Psoas muscle (tissue), 8 donors: ENCODE measurements around the gene CASQ1. TPM values are rescaled to one million over a fixed set of nuclear protein-coding genes. Genes with fewer than 3 reads are reported as not detected.

Experiments used
- ATAC-seq, 4 donors: fragments of 200-7000 bp; cut with Tn5 transposase; one replicate each; pipeline ENCODE4 v1.9.1; 2020; ENCODE audit warnings: moderate library complexity in 3 of 4, mild to moderate bottlenecking in 2 of 4
- DNase-seq, 2 donors: peaks; one replicate each; pipeline ENCODE4 v3.0.0-alpha.2; 2020
- H3K27ac ChIP-seq: fragments of 200-600 bp; one replicate; pipeline ENCODE4 v1.8.0; 2022
- H3K27me3 ChIP-seq, 3 donors: fragments of 200-600 bp in 1 of 3; one replicate each; pipeline versions ENCODE4 v1.6.1 to v1.8.0; 2013 to 2022; ENCODE audit warnings: low read length in 2 of 3, mild to moderate bottlenecking in 2 of 3, moderate library complexity in 1 of 3; ENCODE audit not compliant: insufficient read depth in 3 of 3
- H3K36me3 ChIP-seq, 2 donors: fragments of 200-600 bp in 1 of 2; one replicate each; pipeline versions ENCODE4 v1.6.1 to v1.8.0; 2013 to 2022; ENCODE audit warnings: low read depth in 1 of 2, mild to moderate bottlenecking in 1 of 2, moderate library complexity in 1 of 2; ENCODE audit not compliant: insufficient read depth in 1 of 2
- H3K4me1 ChIP-seq: fragments of 200-600 bp; one replicate; pipeline ENCODE4 v1.8.0; 2022
- H3K4me3 ChIP-seq: fragments of 200-600 bp; one replicate; pipeline ENCODE4 v1.8.0; 2022; ENCODE audit warnings: mild to moderate bottlenecking
- H3K9me3 ChIP-seq: fragments of 200-600 bp; one replicate; pipeline ENCODE4 v1.8.0; 2022
- CTCF ChIP-seq: fragments of 200-600 bp; IDR thresholded peaks from one replicate; pipeline ENCODE4 v1.8.0; 2022; ENCODE audit warnings: antibody characterized with exemption
- WGBS, 3 donors: extraction: QIAGEN DNeasy Blood & Tissue Kit; methylation state at CpG; one replicate each; pipeline versions ENCODE4 v1.1.6 to v1.1.7; 2013; 5-methylcytosine and 5-hydroxymethylcytosine counted together
- intact Hi-C, 2 donors: fragments of 100-400 bp; cut with DNase I; formaldehyde crosslinking; loops; one replicate each; pipeline versions ENCODE4 v1.11.0 to v1.14.2; 2022
- polyA plus RNA-seq, 3 donors: library from polyadenylated mRNA; stranded (reverse); fragments of 200-250 nt; gene quantifications; one replicate each; pipeline ENCODE4 v1.2.3, GENCODE V29; 2013
- total RNA-seq, 4 donors: library from RNA; stranded (reverse); fragmentation: NEBNext Ultra II Directional in 2 of 4; extraction: Animal tissue kit (Norgen Biotek cat#: 25700) in 2 of 4; gene quantifications; one replicate each; pipeline versions ENCODE4 v1.2.1 to v1.2.4, GENCODE V29; 2021 to 2023
- donor health status: healthy with polysubstance abuse.
- donor health status: DM: no; HTN: no; CAD: no; lungs with moderate emphysema.
- donor health status: Bipolar disorder and iron deficiency.
- donor health status: healthy.
- donor health status: DM: yes; HTN: yes; CAD: no.
- donor health status: DM: no; HTN: no; CAD: no.
- donor health status: DM: no; HTN: no; CAD: no.
- donor health status: DM: yes; HTN: yes; CAD: no.

CASQ1 gene
- total and polyA plus RNA-seq, 7 donors: 171 to 903 (median 412) TPM

- Histone ChIP-seq H3K9me3 (no peaks in the 10 kb centered on the region), H3K27ac (peak overlapping the region; percentile 62), H3K36me3 (peaks cover 0 to 42% of the 10 kb centered on the region in 2 donors), H3K4me1 (peaks cover 61% of the 10 kb centered on the region), H3K4me3 (no peak overlapping the region), H3K27me3 (no peaks in the 10 kb centered on the region)
- no peak for ATAC-seq
- 91 to 100% (median 95%) methylated on average over 1 of the region's 1 CpG for whole genome bisulfite sequencing, 3 donors
- DNase-seq: no peak
- intact Hi-C loops: loop anchor here in 1 of 2 donors (5.0 kb wide), 1 partner anchor 143 kb away; no protein-coding TSS in a partner anchor
- TF ChIP-seq CTCF: no peak
These were observed 55.1 kb downstream of the CASQ1 start for GRCh38 chr1:160245434-160245833.

- Histone ChIP-seq H3K27me3 (no peaks in the 10 kb centered on the region), H3K36me3 (peaks cover 0 to 27% of the 10 kb centered on the region in 2 donors), H3K9me3 (no peaks in the 10 kb centered on the region), H3K27ac (peak overlapping the region; percentile 52), H3K4me1 (peaks cover 77% of the 10 kb centered on the region), H3K4me3 (no peak overlapping the region)
- peak in 1 of 4 donors; percentile 38 for ATAC-seq
- intact Hi-C loops: loop anchor here in 1 of 2 donors (5.0 kb wide), 1 partner anchor 145 kb away; no protein-coding TSS in a partner anchor
- 61 to 80% (median 61%) methylated on average over 1 of the region's 1 CpG for WGBS, 3 donors
- DNase-seq: no peak
- no peak for TF ChIP-seq CTCF
These were observed 56.7 kb downstream of the CASQ1 start for GRCh38 chr1:160247053-160247452.

- no peaks in the 10 kb centered on the region for H3K9me3 ChIP-seq
- DNase-seq: no peak
- no peaks in the 10 kb centered on the region for H3K27me3 ChIP-seq
- peaks cover 45% of the 10 kb centered on the region for H3K4me1 ChIP-seq
- peak; percentile 41 to 62 (median 51) for ATAC-seq
- no peak for TF ChIP-seq CTCF
- peaks cover 0 to 36% of the 10 kb centered on the region in 2 donors for H3K36me3 ChIP-seq
- no peak overlapping the region for H3K4me3 ChIP-seq
- intact Hi-C loops: loop anchor here in 1 of 2 donors (2.0 kb wide), 1 partner anchor 38 kb away; no protein-coding TSS in a partner anchor
- H3K27ac ChIP-seq: peak overlapping the region; percentile 58
These were observed 60.6 kb downstream of the CASQ1 start for GRCh38 chr1:160251011-160251410.

Other genes with a start within 250 kb of the CASQ1 start
- not detected for gene IGSF9, start 245.0 kb upstream of the CASQ1 start, total RNA-seq
- gene IGSF9, start 245.0 kb upstream of the CASQ1 start, polyA plus RNA-seq: under 1 TPM in 2 of 3 donors, not detected in 1; 0.01 TPM
- not detected for gene SLAMF9, start 236.3 kb upstream of the CASQ1 start, total RNA-seq
- not detected for gene SLAMF9, start 236.3 kb upstream of the CASQ1 start, polyA plus RNA-seq
- gene PIGM, start 158.6 kb upstream of the CASQ1 start, total RNA-seq: 1 to 10 TPM in 3 of 4 donors, under 1 TPM in 1; 0.84 to 1.5 (median 1.4) TPM
- gene PIGM, start 158.6 kb upstream of the CASQ1 start, polyA plus RNA-seq: 1 to 10 TPM in 2 of 3 donors, under 1 TPM in 1; 0.66 to 1.4 (median 1.3) TPM
- under 1 TPM in 2 of 4 donors, not detected in 2; 0.08 to 0.09 TPM for gene KCNJ10, start 120.4 kb upstream of the CASQ1 start, total RNA-seq
- under 1 TPM in 2 of 3 donors, not detected in 1; 0.01 to 0.03 TPM for gene KCNJ10, start 120.4 kb upstream of the CASQ1 start, polyA plus RNA-seq
- gene KCNJ9, start 109.0 kb upstream of the CASQ1 start, total RNA-seq: not detected
- under 1 TPM in 2 of 3 donors, not detected in 1; 0.01 to 0.04 TPM for gene KCNJ9, start 109.0 kb upstream of the CASQ1 start, polyA plus RNA-seq
- gene IGSF8, start 92.0 kb upstream of the CASQ1 start, total RNA-seq: 1 to 10 TPM; 4.3 to 8.6 (median 6.4) TPM
- gene IGSF8, start 92.0 kb upstream of the CASQ1 start, polyA plus RNA-seq: 1 to 10 TPM; 4.9 to 6.5 (median 6.4) TPM
- gene ATP1A2, start 74.8 kb upstream of the CASQ1 start, total RNA-seq: 1,000 to 10,000 TPM in 1 of 4 donors, 100 to 1,000 TPM in 3; 523 to 1,040 (median 587) TPM
- gene ATP1A2, start 74.8 kb upstream of the CASQ1 start, polyA plus RNA-seq: 100 to 1,000 TPM in 2 of 3 donors, 10 to 100 TPM in 1; 52.5 to 194 (median 162) TPM
- gene ATP1A4, start 39.0 kb upstream of the CASQ1 start, total RNA-seq: 1 to 10 TPM in 1 of 4 donors, under 1 TPM in 3; 0.07 to 2.0 (median 0.38) TPM
- 1 to 10 TPM in 1 of 3 donors, under 1 TPM in 2; 0.03 to 1.3 (median 0.13) TPM for gene ATP1A4, start 39.0 kb upstream of the CASQ1 start, polyA plus RNA-seq
- 100 to 1,000 TPM in 2 of 4 donors, 10 to 100 TPM in 2; 51.2 to 232 (median 95.8) TPM for gene PEA15, start 14.8 kb downstream of the CASQ1 start, total RNA-seq
- 100 to 1,000 TPM in 1 of 3 donors, 10 to 100 TPM in 2; 83.4 to 111 (median 95.9) TPM for gene PEA15, start 14.8 kb downstream of the CASQ1 start, polyA plus RNA-seq
- gene DCAF8, start 72.0 kb downstream of the CASQ1 start, total RNA-seq: 100 to 1,000 TPM; 135 to 204 (median 188) TPM
- 100 to 1,000 TPM in 2 of 3 donors, 10 to 100 TPM in 1; 45.4 to 187 (median 106) TPM for gene DCAF8, start 72.0 kb downstream of the CASQ1 start, polyA plus RNA-seq
- gene PEX19, start 94.6 kb downstream of the CASQ1 start, total RNA-seq: 10 to 100 TPM; 75.3 to 85.4 (median 78.2) TPM
- 100 to 1,000 TPM in 1 of 3 donors, 10 to 100 TPM in 2; 30.2 to 117 (median 52.7) TPM for gene PEX19, start 94.6 kb downstream of the CASQ1 start, polyA plus RNA-seq
- 10 to 100 TPM; 72.3 to 96.3 (median 79.9) TPM for gene COPA, start 152.7 kb downstream of the CASQ1 start, total RNA-seq
- gene COPA, start 152.7 kb downstream of the CASQ1 start, polyA plus RNA-seq: 10 to 100 TPM; 53.8 to 87.2 (median 73.0) TPM
- 10 to 100 TPM; 32.6 to 49.8 (median 42.6) TPM for gene NCSTN, start 152.8 kb downstream of the CASQ1 start, total RNA-seq
- 10 to 100 TPM; 23.5 to 33.6 (median 27.4) TPM for gene NCSTN, start 152.8 kb downstream of the CASQ1 start, polyA plus RNA-seq
- gene NHLH1, start 176.5 kb downstream of the CASQ1 start, total RNA-seq: under 1 TPM in 2 of 4 donors, not detected in 2; 0.13 to 0.20 TPM
- gene NHLH1, start 176.5 kb downstream of the CASQ1 start, polyA plus RNA-seq: under 1 TPM in 2 of 3 donors, not detected in 1; 0.06 to 0.07 TPM
- gene VANGL2, start 210.0 kb downstream of the CASQ1 start, total RNA-seq: under 1 TPM; 0.44 to 0.94 (median 0.68) TPM
- gene VANGL2, start 210.0 kb downstream of the CASQ1 start, polyA plus RNA-seq: under 1 TPM; 0.18 to 0.32 (median 0.27) TPM